ENCODE results near the gene MMP27.
A peak's percentile ranks its signal among the peaks of the same experiment; 100 is the strongest.
"Not testable (repeated sequence)": the region's sequence is repeated elsewhere in the genome, so short reads cannot be mapped to it uniquely, and the experiment has no call there.

MMP27 gene

GRCh38 chr11:102705626-102706025, at the start of gene MMP27:
Gene MMP27 (minus strand): TSS chr11:102705769. CDS start chr11:102705714, 55 bp downstream.
- DNase-seq (ENCODE audit: low spot score): no peak

- DNase-seq (ENCODE audit: low spot score): no peak
These were observed 47.7 kb upstream of the MMP27 start for GRCh38 chr11:102753267-102753666.

GRCh38 chr11:102751673-102752072, 46.1 kb upstream of the MMP27 start:
- DNase-seq (ENCODE audit: low spot score): no peak

GRCh38 chr11:102749101-102749722, 43.6 kb upstream of the MMP27 start:
- no peak for DNase-seq (ENCODE audit: low spot score)

GRCh38 chr11:102746746-102747578, 41.4 kb upstream of the MMP27 start:
- DNase-seq (ENCODE audit: low spot score): not testable (repeated sequence)

GRCh38 chr11:102734650-102735049, 29.1 kb upstream of the MMP27 start:
- DNase-seq (ENCODE audit: low spot score): no peak

GRCh38 chr11:102733232-102733875, 27.8 kb upstream of the MMP27 start:
- DNase-seq (ENCODE audit: low spot score): peak; percentile 66

- not testable (repeated sequence) for DNase-seq (ENCODE audit: low spot score)
These were observed 25.4 kb upstream of the MMP27 start for GRCh38 chr11:102730944-102731343.

GRCh38 chr11:102729849-102730815, 24.6 kb upstream of the MMP27 start:
- no peak for DNase-seq (ENCODE audit: low spot score)

GRCh38 chr11:102727890-102728289, 22.3 kb upstream of the MMP27 start:
- no peak for DNase-seq (ENCODE audit: low spot score)

GRCh38 chr11:102724904-102725500, 19.4 kb upstream of the MMP27 start, which contains the start of gene MMP8:
Gene MMP8 (minus strand): TSS chr11:102724954. CDS start chr11:102724855, 99 bp downstream.
- no peak for DNase-seq (ENCODE audit: low spot score)

- no peak for DNase-seq (ENCODE audit: low spot score)
These were observed 17.3 kb upstream of the MMP27 start for GRCh38 chr11:102722821-102723220.

GRCh38 chr11:102719620-102720277, 14.2 kb upstream of the MMP27 start:
- DNase-seq (ENCODE audit: low spot score): no peak

GRCh38 chr11:102717280-102717679, 11.7 kb upstream of the MMP27 start:
- no peak for DNase-seq (ENCODE audit: low spot score)

GRCh38 chr11:102716527-102716926, 11.0 kb upstream of the MMP27 start:
- DNase-seq (ENCODE audit: low spot score): no peak

- DNase-seq (ENCODE audit: low spot score): no peak
These were observed 6.6 kb upstream of the MMP27 start for GRCh38 chr11:102712137-102712536.

- DNase-seq (ENCODE audit: low spot score): no peak
These were observed 3.8 kb upstream of the MMP27 start for GRCh38 chr11:102709201-102709945.

- no peak for DNase-seq (ENCODE audit: low spot score)
These were observed 3.1 kb upstream of the MMP27 start for GRCh38 chr11:102708654-102709053.

GRCh38 chr11:102704841-102705240, 728 bp downstream of the MMP27 start:
- no peak for DNase-seq (ENCODE audit: low spot score)
